ENCODE data around the gene NUP43. TPM values are rescaled to one million over a fixed set of nuclear protein-coding genes. Genes with fewer than 3 reads are reported as not detected.

The NUP43 gene
- total and polyA plus RNA-seq, 10 of the 15 experiments (the other 5 are each of a cell fraction or from before 2014, with no cell fraction given) = 8.9 to 54.2 (median 27.7) TPM

GRCh38 chr6:149746147-149746946 is at the start of gene NUP43 (continued):
- TF ChIP-seq SUPT20H (IDR thresholded peaks at IDR 0.05; ENCODE audit: borderline replicate concordance, control insufficient read depth, low read depth, low read length) (no peak), EP300 (IDR thresholded peaks at IDR 0.05; ENCODE audit: borderline replicate concordance in 1 of 2, control insufficient read depth in 1 of 2, low read depth in 2 of 2, low read length in 2 of 2) (no peak), FOXM1 (IDR thresholded peaks at IDR 0.05; ENCODE audit: low read depth, low read length) (peak; percentile 14; the same call in 1 of the 2 replicates), RUNX3 (IDR thresholded peaks at IDR 0.05; ENCODE audit: low read length) (peak; percentile 68), MTA2 (IDR thresholded peaks at IDR 0.05; ENCODE audit: low read depth) (no peak), ZNF274 (IDR thresholded peaks at IDR 0.05; ENCODE audit: insufficient read depth, insufficient read length) (no peak), TCF12 (IDR thresholded peaks at IDR 0.05; ENCODE audit: low read depth, low read length) (no peak), POLR2A (IDR thresholded peaks at IDR 0.05; ENCODE audit: low read depth, low read length) (peak; percentile 67; the same call in 1 of the 2 replicates), PAX8 (IDR thresholded peaks at IDR 0.05) (no peak), GATAD2B (conservative IDR thresholded peaks at IDR 0.05; ENCODE audit: low read depth) (no peak), NBN (IDR thresholded peaks at IDR 0.05) (peak; percentile 62; the same call in 1 of the 2 replicates), ZNF622 (IDR thresholded peaks at IDR 0.05) (no peak), ATF7 (IDR thresholded peaks at IDR 0.05; ENCODE audit: low read depth) (no peak), ZNF384 (IDR thresholded peaks at IDR 0.05; ENCODE audit: borderline replicate concordance, low read depth, low read length) (peak; percentile 6; the same call in 1 of the 2 replicates), MEF2B (IDR thresholded peaks at IDR 0.05; ENCODE audit: partially characterized antibody, poor library complexity, severe bottlenecking) (no peak), SREBF2 (IDR thresholded peaks at IDR 0.05; ENCODE audit: low read length) (no peak), BHLHE40 (IDR thresholded peaks at IDR 0.05; ENCODE audit: borderline replicate concordance in 1 of 2, low read depth in 2 of 2, low read length in 1 of 2) (no peak), MYB (IDR thresholded peaks at IDR 0.05; ENCODE audit: borderline replicate concordance, low read depth, low read length) (no peak), TAF1 (IDR thresholded peaks at IDR 0.05; ENCODE audit: borderline replicate concordance, low read depth, low read length) (peak; percentile 38; the same call in 1 of the 2 replicates), CHD4 (IDR thresholded peaks at IDR 0.05) (no peak), FOXK2 (IDR thresholded peaks at IDR 0.05) (no peak)
- TF ChIP-seq, protein P1, sequence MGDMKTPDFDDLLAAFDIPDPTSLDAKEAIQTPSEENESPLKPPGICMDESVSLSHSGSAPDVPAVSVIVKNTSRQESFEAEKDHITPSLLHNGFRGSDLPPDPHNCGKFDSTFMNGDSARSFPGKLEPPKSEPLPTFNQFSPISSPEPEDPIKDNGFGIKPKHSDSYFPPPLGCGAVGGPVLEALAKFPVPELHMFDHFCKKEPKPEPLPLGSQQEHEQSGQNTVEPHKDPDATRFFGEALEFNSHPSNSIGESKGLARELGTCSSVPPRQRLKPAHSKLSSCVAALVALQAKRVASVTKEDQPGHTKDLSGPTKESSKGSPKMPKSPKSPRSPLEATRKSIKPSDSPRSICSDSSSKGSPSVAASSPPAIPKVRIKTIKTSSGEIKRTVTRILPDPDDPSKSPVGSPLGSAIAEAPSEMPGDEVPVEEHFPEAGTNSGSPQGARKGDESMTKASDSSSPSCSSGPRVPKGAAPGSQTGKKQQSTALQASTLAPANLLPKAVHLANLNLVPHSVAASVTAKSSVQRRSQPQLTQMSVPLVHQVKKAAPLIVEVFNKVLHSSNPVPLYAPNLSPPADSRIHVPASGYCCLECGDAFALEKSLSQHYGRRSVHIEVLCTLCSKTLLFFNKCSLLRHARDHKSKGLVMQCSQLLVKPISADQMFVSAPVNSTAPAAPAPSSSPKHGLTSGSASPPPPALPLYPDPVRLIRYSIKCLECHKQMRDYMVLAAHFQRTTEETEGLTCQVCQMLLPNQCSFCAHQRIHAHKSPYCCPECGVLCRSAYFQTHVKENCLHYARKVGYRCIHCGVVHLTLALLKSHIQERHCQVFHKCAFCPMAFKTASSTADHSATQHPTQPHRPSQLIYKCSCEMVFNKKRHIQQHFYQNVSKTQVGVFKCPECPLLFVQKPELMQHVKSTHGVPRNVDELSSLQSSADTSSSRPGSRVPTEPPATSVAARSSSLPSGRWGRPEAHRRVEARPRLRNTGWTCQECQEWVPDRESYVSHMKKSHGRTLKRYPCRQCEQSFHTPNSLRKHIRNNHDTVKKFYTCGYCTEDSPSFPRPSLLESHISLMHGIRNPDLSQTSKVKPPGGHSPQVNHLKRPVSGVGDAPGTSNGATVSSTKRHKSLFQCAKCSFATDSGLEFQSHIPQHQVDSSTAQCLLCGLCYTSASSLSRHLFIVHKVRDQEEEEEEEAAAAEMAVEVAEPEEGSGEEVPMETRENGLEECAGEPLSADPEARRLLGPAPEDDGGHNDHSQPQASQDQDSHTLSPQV (IDR thresholded peaks at IDR 0.05) = no peak
- TF ChIP-seq, protein P2, sequence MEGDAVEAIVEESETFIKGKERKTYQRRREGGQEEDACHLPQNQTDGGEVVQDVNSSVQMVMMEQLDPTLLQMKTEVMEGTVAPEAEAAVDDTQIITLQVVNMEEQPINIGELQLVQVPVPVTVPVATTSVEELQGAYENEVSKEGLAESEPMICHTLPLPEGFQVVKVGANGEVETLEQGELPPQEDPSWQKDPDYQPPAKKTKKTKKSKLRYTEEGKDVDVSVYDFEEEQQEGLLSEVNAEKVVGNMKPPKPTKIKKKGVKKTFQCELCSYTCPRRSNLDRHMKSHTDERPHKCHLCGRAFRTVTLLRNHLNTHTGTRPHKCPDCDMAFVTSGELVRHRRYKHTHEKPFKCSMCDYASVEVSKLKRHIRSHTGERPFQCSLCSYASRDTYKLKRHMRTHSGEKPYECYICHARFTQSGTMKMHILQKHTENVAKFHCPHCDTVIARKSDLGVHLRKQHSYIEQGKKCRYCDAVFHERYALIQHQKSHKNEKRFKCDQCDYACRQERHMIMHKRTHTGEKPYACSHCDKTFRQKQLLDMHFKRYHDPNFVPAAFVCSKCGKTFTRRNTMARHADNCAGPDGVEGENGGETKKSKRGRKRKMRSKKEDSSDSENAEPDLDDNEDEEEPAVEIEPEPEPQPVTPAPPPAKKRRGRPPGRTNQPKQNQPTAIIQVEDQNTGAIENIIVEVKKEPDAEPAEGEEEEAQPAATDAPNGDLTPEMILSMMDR (IDR thresholded peaks at IDR 0.05 in 2 of 3, conservative IDR thresholded peaks at IDR 0.05 in 1 of 3; ENCODE audit: control insufficient read depth in 2 of 3, extremely low read depth in 1 of 3, insufficient read depth in 1 of 3, low read depth in 3 of 3, low read length in 3 of 3) = peak in 2 of 3 experiments; percentile 49 to 54; a peak in 5 of 6 replicates
- TF ChIP-seq, protein P3, sequence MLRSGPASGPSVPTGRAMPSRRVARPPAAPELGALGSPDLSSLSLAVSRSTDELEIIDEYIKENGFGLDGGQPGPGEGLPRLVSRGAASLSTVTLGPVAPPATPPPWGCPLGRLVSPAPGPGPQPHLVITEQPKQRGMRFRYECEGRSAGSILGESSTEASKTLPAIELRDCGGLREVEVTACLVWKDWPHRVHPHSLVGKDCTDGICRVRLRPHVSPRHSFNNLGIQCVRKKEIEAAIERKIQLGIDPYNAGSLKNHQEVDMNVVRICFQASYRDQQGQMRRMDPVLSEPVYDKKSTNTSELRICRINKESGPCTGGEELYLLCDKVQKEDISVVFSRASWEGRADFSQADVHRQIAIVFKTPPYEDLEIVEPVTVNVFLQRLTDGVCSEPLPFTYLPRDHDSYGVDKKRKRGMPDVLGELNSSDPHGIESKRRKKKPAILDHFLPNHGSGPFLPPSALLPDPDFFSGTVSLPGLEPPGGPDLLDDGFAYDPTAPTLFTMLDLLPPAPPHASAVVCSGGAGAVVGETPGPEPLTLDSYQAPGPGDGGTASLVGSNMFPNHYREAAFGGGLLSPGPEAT (IDR thresholded peaks at IDR 0.05; ENCODE audit: low read depth) = peak; percentile 66; the same call in 1 of the 2 replicates

Measured in GM12878 (cell line).